Smooth muscle cell (in vitro differentiated cells): ENCODE measurements around the gene WDR48. TPM values are rescaled to one million over a fixed set of nuclear protein-coding genes. Genes with fewer than 3 reads are reported as not detected.

Experiments
- DNase-seq: peaks from one replicate; lab custom pipeline; 2025; ENCODE audit not compliant: unreplicated experiment; lab: John Stamatoyannopoulos, UW
- H2AFZ ChIP-seq: fragments of 200-600 bp; sonication (generic); 2 replicates; pipeline ENCODE4 v1.6.0; 2016; ENCODE audit warnings: antibody characterized with exemption, low read depth, mild to moderate bottlenecking
- H3F3A ChIP-seq: fragments of 200-600 bp; sonication (generic); 2 replicates; pipeline ENCODE4 v1.6.0; 2017; ENCODE audit warnings: antibody characterized with exemption, low read depth
- H3K27ac ChIP-seq: fragments of 200-600 bp; sonication (generic); 2 replicates; pipeline ENCODE4 v1.5.1; 2016; ENCODE audit warnings: low read depth, mild to moderate bottlenecking
- H3K27me3 ChIP-seq: fragments of 200-600 bp; sonication (generic); 2 replicates; pipeline ENCODE4 v1.6.1; 2016; ENCODE audit warnings: low read depth, mild to moderate bottlenecking
- H3K36me3 ChIP-seq: fragments of 200-600 bp; sonication (generic); 2 replicates; pipeline ENCODE4 v1.5.1; 2016; ENCODE audit warnings: low read depth
- H3K4me1 ChIP-seq: fragments of 200-600 bp; sonication (generic); 2 replicates; pipeline ENCODE4 v1.5.1; 2016; ENCODE audit warnings: low read depth
- H3K4me2 ChIP-seq: fragments of 200-600 bp; sonication (generic); 2 replicates; pipeline ENCODE4 v1.6.0; 2016; ENCODE audit warnings: mild to moderate bottlenecking
- H3K4me3 ChIP-seq: fragments of 200-600 bp; sonication (generic); 2 replicates; pipeline ENCODE4 v1.5.1; 2016; ENCODE audit warnings: mild to moderate bottlenecking
- H3K79me2 ChIP-seq: fragments of 200-600 bp; sonication (generic); 2 replicates; pipeline ENCODE4 v1.6.0; 2016; ENCODE audit warnings: low read depth, mild to moderate bottlenecking
- H3K9ac ChIP-seq: fragments of 200-600 bp; sonication (generic); 2 replicates; pipeline ENCODE4 v1.6.0; 2016; ENCODE audit warnings: low read depth
- H3K9me3 ChIP-seq: fragments of 200-600 bp; sonication (generic); replicated peaks from 2 replicates; pipeline ENCODE4 v1.5.1; 2016; ENCODE audit warnings: low read depth
- H4K20me1 ChIP-seq: fragments of 200-600 bp; sonication (generic); 2 replicates; pipeline ENCODE4 v1.6.0; 2016; ENCODE audit warnings: low read depth
- WGBS: methylation state at CpG from one replicate; pipeline ENCODE4 v1.1.7; 2016; ENCODE audit warnings: low lambda C conversion rate; 5-methylcytosine and 5-hydroxymethylcytosine counted together
- polyA plus RNA-seq: library from polyadenylated mRNA; unstranded; fragments of >200 nt; fragmentation: Nextera tagmentation; extraction: Ambion mirVana; gene quantifications from 2 replicates; pipeline ENCODE4 v1.2.1, GENCODE V29; 2016
- total RNA-seq: library from RNA; depleted of rRNA; stranded (reverse); fragments of >200 nt; gene quantifications from 2 replicates; pipeline ENCODE4 v1.2.3, GENCODE V29; 2014
- TF ChIP-seq, protein P1 (sequence below): fragments of 200-600 bp; sonication (generic); IDR thresholded peaks from 2 replicates; pipeline ENCODE4 v1.5.1; 2017; ENCODE audit warnings: borderline replicate concordance, mild to moderate bottlenecking, antibody characterized with exemption; ENCODE audit not compliant: insufficient read depth, poor library complexity, severe bottlenecking

Gene WDR48
- total and polyA plus RNA-seq, 2 experiments from 2014 or later = 26.9 to 34.6 TPM

DNA sequence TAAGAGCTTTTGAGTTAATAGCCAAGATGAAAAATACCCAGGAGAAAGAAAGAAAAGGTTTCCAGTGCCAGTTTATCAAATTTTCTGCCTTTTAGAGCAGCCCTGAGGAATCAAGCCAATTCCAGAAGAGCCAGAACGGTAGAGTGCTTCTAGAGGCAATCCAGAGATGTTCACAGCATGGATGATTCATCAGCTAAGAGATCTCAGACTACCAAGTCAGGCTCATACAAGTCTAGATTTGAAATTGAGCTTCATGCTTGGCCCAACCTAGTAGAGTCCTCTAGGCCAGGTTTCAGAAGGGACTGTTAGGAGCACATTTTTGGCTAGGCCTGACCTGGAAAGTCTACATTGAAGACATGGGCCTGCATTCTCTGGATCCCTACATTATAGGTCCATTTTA is 15.5 kb downstream of the WDR48 start:
- WGBS = 71% methylated on average over 1 of the region's 1 CpG
- no peaks in the 10 kb centered on the region for H3F3A ChIP-seq
- no peaks in the 10 kb centered on the region for H3K36me3 ChIP-seq
- H3K9me3 ChIP-seq = no peaks in the 10 kb centered on the region
- H3K4me3 ChIP-seq = no peak overlapping the region
- H3K4me2 ChIP-seq = no peak overlapping the region
- peaks cover 46% of the 10 kb centered on the region for H4K20me1 ChIP-seq
- no peak overlapping the region for H2AFZ ChIP-seq
- H3K27me3 ChIP-seq = no peaks in the 10 kb centered on the region
- no peak overlapping the region for H3K27ac ChIP-seq
- TF ChIP-seq, protein P1, sequence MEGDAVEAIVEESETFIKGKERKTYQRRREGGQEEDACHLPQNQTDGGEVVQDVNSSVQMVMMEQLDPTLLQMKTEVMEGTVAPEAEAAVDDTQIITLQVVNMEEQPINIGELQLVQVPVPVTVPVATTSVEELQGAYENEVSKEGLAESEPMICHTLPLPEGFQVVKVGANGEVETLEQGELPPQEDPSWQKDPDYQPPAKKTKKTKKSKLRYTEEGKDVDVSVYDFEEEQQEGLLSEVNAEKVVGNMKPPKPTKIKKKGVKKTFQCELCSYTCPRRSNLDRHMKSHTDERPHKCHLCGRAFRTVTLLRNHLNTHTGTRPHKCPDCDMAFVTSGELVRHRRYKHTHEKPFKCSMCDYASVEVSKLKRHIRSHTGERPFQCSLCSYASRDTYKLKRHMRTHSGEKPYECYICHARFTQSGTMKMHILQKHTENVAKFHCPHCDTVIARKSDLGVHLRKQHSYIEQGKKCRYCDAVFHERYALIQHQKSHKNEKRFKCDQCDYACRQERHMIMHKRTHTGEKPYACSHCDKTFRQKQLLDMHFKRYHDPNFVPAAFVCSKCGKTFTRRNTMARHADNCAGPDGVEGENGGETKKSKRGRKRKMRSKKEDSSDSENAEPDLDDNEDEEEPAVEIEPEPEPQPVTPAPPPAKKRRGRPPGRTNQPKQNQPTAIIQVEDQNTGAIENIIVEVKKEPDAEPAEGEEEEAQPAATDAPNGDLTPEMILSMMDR = no peak
- no peak overlapping the region for H3K9ac ChIP-seq
- no peaks in the 10 kb centered on the region for H3K4me1 ChIP-seq
- no peak for DNase-seq
- peaks cover 4% of the 10 kb centered on the region for H3K79me2 ChIP-seq

DNA sequence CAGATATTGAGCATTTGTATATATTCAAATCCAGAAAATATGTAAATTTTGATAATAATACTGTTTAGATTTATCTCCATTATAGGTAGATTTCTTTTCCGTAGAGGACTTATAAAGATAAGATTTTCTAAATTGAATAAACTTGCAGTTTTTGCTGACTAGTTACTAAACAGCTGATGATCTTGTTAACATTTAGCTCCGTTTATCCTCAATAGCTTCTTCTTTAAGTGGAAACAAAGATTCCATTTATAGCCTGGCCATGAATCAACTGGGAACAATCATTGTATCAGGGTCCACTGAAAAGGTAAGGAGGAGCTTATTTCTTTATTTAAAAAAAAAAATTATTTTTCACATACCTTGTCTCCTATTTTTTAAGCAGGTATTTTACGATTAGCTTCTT is 16.7 kb downstream of the WDR48 start:
- Histone ChIP-seq H3F3A (no peaks in the 10 kb centered on the region), H4K20me1 (peaks cover 35% of the 10 kb centered on the region), H3K9ac (no peak overlapping the region), H3K9me3 (no peaks in the 10 kb centered on the region), H3K4me1 (no peaks in the 10 kb centered on the region), H3K4me3 (no peak overlapping the region), H3K27ac (no peak overlapping the region), H2AFZ (no peak overlapping the region), H3K4me2 (no peak overlapping the region), H3K27me3 (no peaks in the 10 kb centered on the region), H3K36me3 (no peaks in the 10 kb centered on the region), H3K79me2 (peaks cover 2% of the 10 kb centered on the region)
- 80% methylated on average over 3 of the region's 3 CpGs for WGBS
- no peak for DNase-seq
- TF ChIP-seq, protein P1 = no peak

DNA sequence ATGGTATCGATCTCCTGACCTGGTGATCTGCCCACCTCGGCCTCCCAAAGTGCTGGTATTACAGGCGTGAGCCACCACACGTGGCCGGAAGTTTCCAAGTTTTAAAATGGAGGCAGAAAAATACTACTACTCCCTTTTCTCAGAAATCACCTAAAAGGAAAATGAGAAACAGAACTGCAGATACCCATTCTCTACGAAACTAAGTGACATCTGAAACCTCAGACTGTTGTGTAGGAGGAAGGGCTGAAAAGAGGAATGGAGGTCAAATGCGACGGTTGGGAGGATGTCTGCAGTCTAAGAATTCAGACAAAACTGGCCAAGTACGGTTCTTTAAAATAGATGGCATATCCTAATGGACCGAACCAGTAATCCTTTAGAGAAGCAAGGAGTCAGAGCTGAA is 24.1 kb downstream of the WDR48 start:
- Histone ChIP-seq H4K20me1 (no peaks in the 10 kb centered on the region), H3K36me3 (peaks cover 7% of the 10 kb centered on the region), H3K9ac (no peak overlapping the region), H3F3A (no peaks in the 10 kb centered on the region), H3K9me3 (no peaks in the 10 kb centered on the region), H3K27ac (no peak overlapping the region), H3K4me1 (no peaks in the 10 kb centered on the region), H3K4me3 (no peak overlapping the region), H3K79me2 (no peaks in the 10 kb centered on the region), H3K27me3 (no peaks in the 10 kb centered on the region), H3K4me2 (no peak overlapping the region), H2AFZ (no peak overlapping the region)
- TF ChIP-seq, protein P1 = no peak
- 98% methylated on average over 10 of the region's 10 CpGs for WGBS
- DNase-seq = no peak

DNA sequence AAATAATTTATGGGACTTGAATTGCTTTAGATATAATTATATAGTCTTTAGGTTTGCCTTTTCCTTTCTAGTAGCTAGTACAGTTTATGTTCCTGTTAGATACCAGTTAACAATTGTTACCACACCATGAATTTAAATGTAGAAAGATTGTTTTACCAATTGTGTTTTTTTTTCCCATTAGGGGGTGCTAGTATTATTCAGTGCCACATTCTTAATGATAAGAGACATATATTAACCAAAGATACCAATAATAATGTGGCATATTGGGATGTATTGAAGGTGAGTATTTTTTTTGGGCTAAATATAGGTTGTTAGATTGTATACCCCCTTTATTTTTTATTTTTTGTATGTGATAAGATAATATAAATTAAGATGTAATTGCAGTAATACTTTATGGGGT is 27.7 kb downstream of the WDR48 start:
- Histone ChIP-seq H4K20me1 (no peaks in the 10 kb centered on the region), H3K27me3 (no peaks in the 10 kb centered on the region), H2AFZ (no peak overlapping the region), H3K79me2 (no peaks in the 10 kb centered on the region), H3K4me1 (no peaks in the 10 kb centered on the region), H3K9ac (no peak overlapping the region), H3K9me3 (no peaks in the 10 kb centered on the region), H3K36me3 (peaks cover 7% of the 10 kb centered on the region), H3K4me2 (no peak overlapping the region), H3F3A (no peaks in the 10 kb centered on the region), H3K4me3 (no peak overlapping the region), H3K27ac (no peak overlapping the region)
- DNase-seq = no peak
- TF ChIP-seq, protein P1 = no peak
